GM12891 (cell line): ENCODE measurements around the gene LDHB.
"Not testable (repeated sequence)": the region's sequence is repeated elsewhere in the genome, so short reads cannot be mapped to it uniquely, and the experiment has no call there.

Source experiments
- DNase-seq: peaks from one replicate; pipeline ENCODE4 v3.0.0; 2011; ENCODE audit warnings: low spot score; ENCODE audit not compliant: insufficient read length
- FAIRE-seq: peaks from 2 replicates; lab custom pipeline; 2011; peaks lifted over from hg19 to GRCh38; lab: Jason Lieb, UNC
- PAX5 ChIP-seq: IDR thresholded peaks from 2 replicates; pipeline ENCODE4 v1.6.1; 2011; ENCODE audit warnings: low read length, moderate library complexity, mild to moderate bottlenecking; ENCODE audit not compliant: insufficient read depth, severe bottlenecking
- POLR2A ChIP-seq: IDR thresholded peaks from 2 replicates; pipeline ENCODE4 v1.6.1; 2011; ENCODE audit warnings: low read depth, low read length, control low read depth
- POLR2AphosphoS5 ChIP-seq: IDR thresholded peaks from 2 replicates; pipeline ENCODE4 v1.6.1; 2011; ENCODE audit warnings: low read depth, low read length, control low read depth
- POU2F2 ChIP-seq: IDR thresholded peaks from 2 replicates; pipeline ENCODE4 v1.6.1; 2011; ENCODE audit warnings: low read depth, mild to moderate bottlenecking, control low read depth, low read length, moderate library complexity
- SPI1 ChIP-seq: IDR thresholded peaks from 2 replicates; pipeline ENCODE4 v1.6.1; 2011; ENCODE audit warnings: low read depth, low read length, control low read depth
- TAF1 ChIP-seq: IDR thresholded peaks from 2 replicates; pipeline ENCODE4 v1.6.1; 2011; ENCODE audit warnings: low read depth, low read length, control low read depth

LDHB gene

DNA sequence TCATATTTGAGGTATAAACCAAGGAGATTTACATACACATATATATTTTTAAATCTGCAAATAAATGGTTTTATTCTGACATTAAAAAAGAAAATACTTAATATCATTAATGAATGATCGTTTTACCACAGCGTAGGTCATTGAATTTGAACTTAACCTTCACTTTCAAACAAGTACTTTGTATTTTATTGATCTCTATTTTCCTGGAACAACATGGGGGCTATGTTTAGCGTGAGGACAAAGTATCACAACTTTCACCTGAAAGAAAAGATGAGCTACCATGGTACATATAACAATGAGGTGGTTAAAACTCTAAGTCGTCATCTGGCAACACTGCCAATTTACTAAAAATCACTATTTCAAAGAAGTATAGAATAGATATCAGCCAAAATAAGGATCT is 59.0 kb downstream of the LDHB start:
- no peak for TF ChIP-seq SPI1
- TF ChIP-seq PAX5: no peak
- TF ChIP-seq POLR2AphosphoS5: no peak
- TF ChIP-seq POLR2A: no peak
- TF ChIP-seq POU2F2: no peak
- no peak for TF ChIP-seq TAF1
- no peak for DNase-seq
- no peak for FAIRE-seq

DNA sequence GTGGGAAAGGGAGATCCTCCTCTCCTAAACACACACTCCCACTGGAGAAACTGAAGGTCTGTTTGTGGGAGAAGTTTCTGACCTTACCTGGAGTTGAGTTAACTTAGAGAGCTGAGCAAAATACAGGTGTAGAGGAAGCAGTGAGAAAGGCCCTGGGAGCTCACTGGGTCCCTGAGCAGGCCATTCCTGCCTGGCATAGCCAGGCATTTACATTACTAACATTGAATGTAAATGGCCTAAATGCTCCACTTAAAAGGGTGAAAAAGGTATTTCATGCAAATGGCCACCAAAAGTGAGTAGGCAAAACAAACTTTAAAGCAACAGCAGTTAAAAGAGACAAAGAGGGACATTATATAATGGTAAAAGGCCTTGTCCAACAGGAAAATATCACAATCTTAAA is 62.3 kb downstream of the LDHB start:
- not testable (repeated sequence) for DNase-seq, FAIRE-seq

GRCh38 chr12:21585485-21585884 is 72.2 kb downstream of the LDHB start:
- TF ChIP-seq POLR2AphosphoS5: no peak
- TF ChIP-seq SPI1: no peak
- no peak for TF ChIP-seq TAF1
- FAIRE-seq (no peak), DNase-seq (no peak)
